ENCODE data around the gene UNC119. TPM values are rescaled to one million over a fixed set of nuclear protein-coding genes. Genes with fewer than 3 reads are reported as not detected.
"Not testable (repeated sequence)": the region's sequence is repeated elsewhere in the genome, so short reads cannot be mapped to it uniquely, and the experiment has no call there.

Gene UNC119
- total and polyA plus RNA-seq, 2 of the 13 experiments (the other 11 are each of a cell fraction or from before 2014, with no cell fraction given) = 10.4 to 63.1 TPM

- H3K4me3 ChIP-seq (replicated peaks in 1 of 3; ENCODE audit: insufficient read depth in 1 of 3, low read depth in 2 of 3, low read length in 3 of 3); POLR2A ChIA-PET; H3K27ac ChIP-seq (ENCODE audit: extremely low read length, insufficient read depth, low read length); ATAC-seq; DNase-seq (ENCODE audit: low spot score); H3K36me3 ChIP-seq (replicated peaks in 1 of 2; ENCODE audit: control insufficient read depth in 1 of 2, insufficient read depth in 2 of 2, low read length in 2 of 2); intact Hi-C loops (cut with micrococcal nuclease; ENCODE audit: unreplicated experiment); H3K4me2 ChIP-seq (ENCODE audit: low read depth, low read length); H2AFZ ChIP-seq (ENCODE audit: low read length); BruUV-seq (replicated peaks); H4K20me1 ChIP-seq (ENCODE audit: insufficient read depth, low read length); CTCF ChIA-PET (ENCODE audit: low intra/inter-chr PET ratio, low total read pairs); H3K9ac ChIP-seq (ENCODE audit: insufficient read depth, low read depth, low read length); H3K79me2 ChIP-seq (ENCODE audit: insufficient read depth, low read length); in situ Hi-C loops (cut with HindIII; ENCODE audit: extremely low pct_ligation_motif_present, low pct_unique_long_range_greater_than_20kb); FAIRE-seq; H3K9me3 ChIP-seq (ENCODE audit: low read length): not testable (repeated sequence)
- WGBS (ENCODE audit: low lambda C conversion rate) = 66% methylated on average over 4 of the region's 4 CpGs
- Histone ChIP-seq H3K4me1 (ENCODE audit: insufficient read depth, low read length) (peaks cover 35% of the 10 kb centered on the region), H3K27me3 (ENCODE audit: control insufficient read depth in 1 of 2, insufficient read depth in 2 of 2, low read length in 2 of 2) (peaks cover 4 to 42% of the 10 kb centered on the region in 2 experiments)
These were observed 30.1 kb downstream of the UNC119 start for GRCh38 chr17:28522281-28522680.

- Histone ChIP-seq H3K4me2 (ENCODE audit: low read depth, low read length) (no peak overlapping the region), H3K27me3 (ENCODE audit: control insufficient read depth in 1 of 2, insufficient read depth in 2 of 2, low read length in 2 of 2) (peaks cover 2 to 39% of the 10 kb centered on the region in 2 experiments; a peak in 4 of 5 replicates), H3K27ac (ENCODE audit: extremely low read length, insufficient read depth, low read length) (no peak overlapping the region), H3K36me3 (replicated peaks in 1 of 2; ENCODE audit: control insufficient read depth in 1 of 2, insufficient read depth in 2 of 2, low read length in 2 of 2) (no peaks in the 10 kb centered on the region), H3K9me3 (ENCODE audit: low read length) (no peaks in the 10 kb centered on the region), H4K20me1 (ENCODE audit: insufficient read depth, low read length) (no peaks in the 10 kb centered on the region), H3K4me1 (ENCODE audit: insufficient read depth, low read length) (peaks cover 27% of the 10 kb centered on the region), H2AFZ (ENCODE audit: low read length) (no peak overlapping the region), H3K79me2 (ENCODE audit: insufficient read depth, low read length) (no peaks in the 10 kb centered on the region), H3K4me3 (replicated peaks in 1 of 3; ENCODE audit: insufficient read depth in 1 of 3, low read depth in 2 of 3, low read length in 3 of 3) (no peak overlapping the region), H3K9ac (ENCODE audit: insufficient read depth, low read depth, low read length) (no peak overlapping the region)
- CTCF ChIA-PET (ENCODE audit: low intra/inter-chr PET ratio, low total read pairs) = no interaction called here
- TF ChIP-seq E2F5 (CRISPR knock-in tag; conservative IDR thresholded peaks at IDR 0.05) = no peak
- TF ChIP-seq FOSL2 (CRISPR knock-in tag; IDR thresholded peaks at IDR 0.05) = no peak
- TF ChIP-seq ZNF687 (CRISPR knock-in tag; IDR thresholded peaks at IDR 0.05) = no peak
- no peak for TF ChIP-seq NFRKB (IDR thresholded peaks at IDR 0.05)
- TF ChIP-seq HNRNPK (IDR thresholded peaks at IDR 0.05; ENCODE audit: low read depth, low read length, poor library complexity, severe bottlenecking) = no peak
- no peak for TF ChIP-seq ZNF326 (CRISPR knock-in tag; IDR thresholded peaks at IDR 0.05; ENCODE audit: borderline replicate concordance)
- TF ChIP-seq HNF1B (CRISPR knock-in tag; IDR thresholded peaks at IDR 0.05) = no peak
- in situ Hi-C loops (cut with HindIII; ENCODE audit: extremely low pct_ligation_motif_present, low pct_unique_long_range_greater_than_20kb) = no loop called here
- no peak for ATAC-seq
- 21% methylated on average over 5 of the region's 21 CpGs for WGBS (ENCODE audit: low lambda C conversion rate)
- no peak for DNase-seq (ENCODE audit: low spot score)
- no TSS peak for BruUV-seq (replicated peaks)
- POLR2A ChIA-PET = no interaction called here
- intact Hi-C loops (cut with micrococcal nuclease; ENCODE audit: unreplicated experiment) = no loop called here
- no peak for FAIRE-seq
These were observed 30.9 kb downstream of the UNC119 start for GRCh38 chr17:28521311-28522085.
